Right lobe of liver (tissue), 4 donors: ENCODE data around the gene MYOT.

ENCODE experiments used
- CTCF ChIP-seq, 4 donors: fragments of 200-600 bp in 3 of 4; fragments of 450-650 bp in 1 of 4; IDR thresholded peaks; one replicate each; pipeline versions ENCODE4 v1.5.1 to v1.8.0; 2016 to 2022; ENCODE audit warnings: antibody characterized with exemption in 4 of 4, mild to moderate bottlenecking in 2 of 4
- POLR2A ChIP-seq: fragments of 450-650 bp; IDR thresholded peaks from one replicate; pipeline ENCODE4 v1.6.1; 2017; ENCODE audit warnings: antibody characterized with exemption, mild to moderate bottlenecking
- donor health status: DM: no; HTN: no; CAD: no.
- donor health status: DM: no; HTN: no; CAD: no.
- donor health status: DM: no; HTN: yes; CAD: no.

GRCh38 chr5:137845472-137845871 lies 22.2 kb upstream of the MYOT start:
- TF ChIP-seq POLR2A (no peak), CTCF (IDR thresholded peaks at IDR 0.05) (no peak)
